BLaER1 treated with 17β-estradiol and CSF1 and Interleukin-3, amounts not matched to agents 10 nM and 100 nM (cell line): ENCODE data around the gene ALDOC.

ENCODE experiments used
- H3K27ac ChIP-seq, 11 experiments: shearing (Covaris generic); formaldehyde crosslinking; 2 replicates each; pipeline ENCODE4 v1.8.1; 2022
- H3K27me3 ChIP-seq, 11 experiments: shearing (Covaris generic); formaldehyde crosslinking; 2 replicates each; pipeline ENCODE4 v1.8.1; 2022
- H3K36me3 ChIP-seq, 11 experiments: shearing (Covaris generic); formaldehyde crosslinking; 2 replicates each; pipeline ENCODE4 v1.8.1; 2022
- H3K4me1 ChIP-seq, 10 experiments: shearing (Covaris generic); formaldehyde crosslinking; 2 replicates each; pipeline ENCODE4 v1.8.1; 2022
- H3K4me2 ChIP-seq, 11 experiments: shearing (Covaris generic); formaldehyde crosslinking; 2 replicates each; pipeline ENCODE4 v1.8.1; 2022
- H3K4me3 ChIP-seq, 10 experiments: shearing (Covaris generic); formaldehyde crosslinking; 2 replicates each; pipeline ENCODE4 v1.8.1; 2022
- H3K9ac ChIP-seq, 11 experiments: shearing (Covaris generic); formaldehyde crosslinking; 2 replicates each; pipeline ENCODE4 v1.8.1; 2022
- H3K9me3 ChIP-seq, 11 experiments: shearing (Covaris generic); formaldehyde crosslinking; replicated peaks in 1 of 11; 2 replicates each; pipeline ENCODE4 v1.8.1; 2022
- H4K20me1 ChIP-seq, 11 experiments: shearing (Covaris generic); formaldehyde crosslinking; 2 replicates each; pipeline ENCODE4 v1.8.1; 2022
- Cebpa-rat ChIP-seq, 11 experiments: shearing (Covaris generic); IDR thresholded peaks; 2 replicates each; pipeline ENCODE4 v1.8.1; 2022

The ALDOC gene

DNA sequence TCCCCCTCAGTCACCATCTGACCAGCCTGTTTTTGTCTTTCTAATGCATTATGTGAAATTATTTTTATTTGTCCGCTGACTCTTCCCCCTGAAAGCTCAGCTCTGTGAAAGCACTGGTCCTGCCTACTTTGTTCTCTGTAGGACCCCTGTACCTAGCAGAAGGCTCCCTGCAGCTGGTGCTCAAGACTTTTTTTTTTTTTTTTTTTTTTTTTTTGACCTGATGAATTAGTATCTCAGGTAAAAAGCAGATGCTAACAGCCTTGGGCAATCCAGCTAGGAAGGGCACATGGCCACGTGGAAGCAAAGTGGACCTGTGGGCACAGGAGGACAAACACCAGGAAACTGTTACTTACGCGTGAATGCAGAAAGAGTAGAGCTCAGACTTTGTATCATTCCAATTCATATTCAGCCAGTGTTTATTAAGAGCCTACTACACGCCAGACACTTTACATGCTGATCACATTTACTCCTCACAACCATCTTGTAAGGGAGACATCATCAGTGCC is 23.6 kb downstream of the ALDOC start:
- peaks cover 12 to 41% (median 29%) of the 10 kb centered on the region in 11 experiments; a peak in 19 of 22 replicates for H4K20me1 ChIP-seq
- peaks cover 37 to 46% (median 43%) of the 10 kb centered on the region in 10 experiments for H3K4me1 ChIP-seq
- H3K27me3 ChIP-seq: no peaks in the 10 kb centered on the region
- H3K4me3 ChIP-seq: peak overlapping the region in 4 of 10 experiments; percentile 72 to 93 (median 78); a peak in 5 of 20 replicates
- peak overlapping the region; percentile 53 to 98 (median 83); a peak in 18 of 22 replicates for H3K4me2 ChIP-seq
- no peak overlapping the region; a peak in 1 of 22 replicates for H3K9ac ChIP-seq
- no peak overlapping the region for H3K27ac ChIP-seq
- TF ChIP-seq Cebpa-rat (IDR thresholded peaks at IDR 0.05): no peak
- H3K9me3 ChIP-seq: no peaks in the 10 kb centered on the region
- peaks cover 45 to 52% (median 50%) of the 10 kb centered on the region in 11 experiments for H3K36me3 ChIP-seq

DNA sequence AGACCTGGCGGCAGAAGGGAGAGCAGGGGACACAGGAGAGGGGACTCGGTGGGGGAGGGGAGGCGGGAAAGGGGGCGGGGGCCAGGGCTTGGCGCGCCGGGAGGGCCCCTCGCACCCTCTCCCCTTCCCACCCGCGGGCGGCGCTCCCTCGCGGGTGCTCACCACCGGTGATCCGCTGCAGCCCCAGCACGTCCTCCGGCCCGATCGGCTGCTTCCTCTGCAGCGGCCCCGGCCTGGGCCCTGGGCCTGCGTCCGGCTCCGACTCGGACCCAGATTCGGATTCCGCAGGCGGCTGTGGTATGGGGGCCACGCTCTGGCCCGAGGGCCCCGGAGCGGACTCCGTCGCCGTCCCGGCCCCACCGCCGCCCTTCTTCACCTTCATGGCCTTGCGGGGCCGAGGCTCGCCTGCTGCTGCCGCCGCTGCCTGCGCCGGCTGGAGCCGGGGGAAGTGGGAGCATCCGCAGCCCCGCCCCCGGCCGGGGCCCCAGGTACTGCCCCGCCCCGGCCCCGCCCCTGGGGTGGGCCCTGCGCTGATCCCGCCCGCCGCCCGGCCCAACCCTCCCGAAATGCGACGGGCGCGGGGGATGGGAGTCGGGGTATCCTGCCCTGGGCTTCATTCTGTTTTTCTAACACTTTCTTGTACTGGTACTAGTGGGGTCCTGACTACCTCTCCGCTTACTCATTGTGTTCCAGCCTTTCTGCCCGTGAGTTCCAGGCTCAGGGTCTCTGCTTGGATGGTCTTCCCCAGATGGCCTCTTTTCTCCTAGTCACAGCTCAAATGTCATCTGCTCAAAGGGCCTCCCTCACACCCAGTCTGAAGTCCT is 24.3 kb downstream of the ALDOC start, which contains the start of gene UNC119:
Gene UNC119, minus strand, starts transcription at position 449 of the 824 bp plus-strand sequence. Its CDS starts 67 bp downstream, at position 382.
- peak within 1 kb of the TSS; percentile 82 to 99 (median 96) for H3K4me2 ChIP-seq
- no peak for TF ChIP-seq Cebpa-rat (IDR thresholded peaks at IDR 0.05)
- H3K4me3 ChIP-seq: peak within 1 kb of the TSS; percentile 72 to 93 (median 79)
- H3K36me3 ChIP-seq: peaks cover 40 to 46% (median 44%) of the 10 kb centered on the region in 11 experiments
- peak within 1 kb of the TSS in 10 of 11 experiments; percentile 60 to 80 (median 69); a peak in 18 of 22 replicates for H3K27ac ChIP-seq
- peaks cover 44 to 52% (median 50%) of the 10 kb centered on the region in 10 experiments for H3K4me1 ChIP-seq
- peak within 1 kb of the TSS; percentile 79 to 87 (median 84) for H3K9ac ChIP-seq
- H3K9me3 ChIP-seq: no peaks in the 10 kb centered on the region
- peaks cover 12 to 41% (median 29%) of the 10 kb centered on the region in 11 experiments; a peak in 19 of 22 replicates for H4K20me1 ChIP-seq
- H3K27me3 ChIP-seq: no peaks in the 10 kb centered on the region

DNA sequence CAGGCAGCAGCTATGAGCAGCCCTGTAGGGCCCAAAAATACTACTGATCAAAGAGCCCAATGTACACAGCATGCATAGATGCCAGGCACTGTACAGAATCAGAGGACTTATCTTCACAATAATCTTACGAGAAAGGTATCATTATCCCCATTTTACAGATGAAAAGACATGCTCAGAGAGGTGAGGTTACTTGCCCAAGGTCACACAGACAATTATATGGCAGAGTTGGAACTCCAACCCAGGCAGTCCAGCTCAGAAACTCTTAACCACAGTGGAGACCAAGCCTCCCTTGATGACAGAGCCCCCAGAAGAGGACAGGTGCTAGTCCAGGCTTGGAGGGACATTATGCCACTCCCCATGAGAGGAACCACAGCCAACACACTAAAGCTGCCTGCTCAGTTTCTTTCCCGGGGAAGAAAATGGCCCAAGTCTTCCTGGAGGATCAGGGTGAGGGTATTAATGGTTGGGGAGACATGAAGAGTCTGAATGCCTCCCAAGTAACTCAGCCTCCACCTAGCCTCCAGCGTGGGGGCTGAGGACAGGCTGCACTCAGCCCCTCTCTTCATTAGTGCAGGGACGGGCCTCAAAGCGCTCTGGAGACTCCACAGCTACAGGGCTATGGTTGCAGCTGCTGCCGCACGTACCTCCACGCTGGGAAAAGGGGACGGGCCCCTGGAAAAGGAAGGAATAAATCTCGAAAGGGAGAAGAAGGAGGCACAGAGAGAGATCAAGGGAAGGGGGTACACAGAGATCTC is 25.1 kb downstream of the ALDOC start:
- Histone ChIP-seq H4K20me1 (peaks cover 12 to 44% (median 29%) of the 10 kb centered on the region in 11 experiments; a peak in 19 of 22 replicates), H3K27ac (peak overlapping the region in 5 of 11 experiments; percentile 3 to 78 (median 32); a peak in 7 of 22 replicates), H3K9me3 (no peaks in the 10 kb centered on the region), H3K9ac (peak overlapping the region; percentile 79 to 87 (median 84)), H3K4me2 (peak overlapping the region; percentile 82 to 99 (median 96)), H3K4me3 (peak overlapping the region; percentile 72 to 93 (median 79)), H3K36me3 (peaks cover 40 to 46% (median 44%) of the 10 kb centered on the region in 11 experiments), H3K27me3 (no peaks in the 10 kb centered on the region), H3K4me1 (peaks cover 51 to 58% (median 56%) of the 10 kb centered on the region in 10 experiments)
- TF ChIP-seq Cebpa-rat (IDR thresholded peaks at IDR 0.05): no peak

DNA sequence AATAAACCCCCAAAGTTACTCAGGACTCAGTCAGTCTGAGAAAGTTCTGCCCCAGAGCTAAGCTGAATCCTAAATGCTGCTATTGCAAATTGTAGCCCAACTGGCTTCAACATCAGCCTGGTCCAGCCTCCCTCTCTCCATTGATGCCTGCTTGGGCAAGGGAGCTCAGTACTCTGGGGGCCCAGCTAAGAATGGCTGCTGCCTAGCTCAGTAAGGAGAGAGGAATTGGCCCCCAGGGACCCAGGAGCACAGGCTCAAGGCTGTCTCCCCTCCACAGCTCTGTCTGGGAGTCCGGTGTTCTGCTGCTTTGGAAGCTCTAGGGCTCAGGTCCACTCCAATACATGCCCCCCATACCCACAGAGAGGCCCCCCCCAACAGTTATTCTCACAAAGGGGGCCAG is 25.8 kb downstream of the ALDOC start:
- peak overlapping the region; percentile 82 to 99 (median 96) for H3K4me2 ChIP-seq
- H3K36me3 ChIP-seq: peaks cover 35 to 46% (median 40%) of the 10 kb centered on the region in 11 experiments
- H3K4me1 ChIP-seq: peaks cover 51 to 59% (median 56%) of the 10 kb centered on the region in 10 experiments
- peak overlapping the region in 8 of 10 experiments; percentile 72 to 93 (median 79); a peak in 13 of 20 replicates for H3K4me3 ChIP-seq
- peak overlapping the region in 8 of 11 experiments; percentile 14 to 87 (median 83); a peak in 11 of 22 replicates for H3K9ac ChIP-seq
- no peak for TF ChIP-seq Cebpa-rat (IDR thresholded peaks at IDR 0.05)
- no peaks in the 10 kb centered on the region for H3K27me3 ChIP-seq
- no peak overlapping the region for H3K27ac ChIP-seq
- H3K9me3 ChIP-seq: no peaks in the 10 kb centered on the region
- H4K20me1 ChIP-seq: peaks cover 12 to 44% (median 29%) of the 10 kb centered on the region in 11 experiments; a peak in 19 of 22 replicates

DNA sequence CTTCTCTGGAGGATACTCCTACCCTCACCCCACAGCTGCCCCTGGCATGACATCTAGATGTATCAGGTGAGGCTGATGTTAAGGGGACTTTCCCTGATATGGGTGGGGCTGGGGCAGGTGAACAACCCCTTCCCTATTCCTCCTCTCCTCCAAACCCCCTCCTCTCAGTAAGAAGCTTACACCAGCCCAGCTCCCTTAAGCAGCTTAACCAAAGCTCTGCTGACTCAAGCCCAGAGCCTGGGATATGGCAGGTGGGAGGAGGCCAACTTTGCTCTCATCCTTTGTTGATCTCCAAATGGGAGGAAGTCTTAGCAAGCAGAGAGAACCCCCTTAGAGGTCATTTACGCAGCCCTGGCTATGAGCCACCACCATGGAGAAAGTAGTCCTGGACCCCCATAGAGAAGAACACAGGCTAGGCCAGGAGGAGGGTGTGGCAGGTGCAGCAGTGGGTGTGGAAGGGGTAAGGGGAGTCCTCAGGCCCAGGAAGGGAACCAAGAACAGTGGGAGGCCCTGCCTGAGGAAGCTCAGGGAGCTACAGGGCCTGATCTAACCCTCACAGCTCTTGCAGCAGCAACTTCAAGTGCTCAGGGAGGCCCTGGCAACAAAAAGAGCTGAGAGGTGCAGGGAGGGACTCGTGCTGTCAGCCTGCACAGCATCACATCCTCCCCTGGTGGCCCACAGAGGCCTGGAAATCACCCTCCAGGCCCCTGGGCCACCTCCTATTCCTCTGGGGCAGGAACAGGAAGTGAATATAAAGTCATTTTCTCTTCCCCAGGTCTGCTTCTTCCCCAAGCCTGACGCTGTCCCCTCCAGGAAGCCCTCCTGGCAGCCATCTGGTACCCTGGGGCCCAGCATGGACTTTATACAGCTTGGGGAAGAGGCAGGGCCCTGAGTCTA is 27.2 kb downstream of the ALDOC start:
- H4K20me1 ChIP-seq: peaks cover 12 to 44% (median 29%) of the 10 kb centered on the region in 11 experiments; a peak in 19 of 22 replicates
- H3K27me3 ChIP-seq: no peaks in the 10 kb centered on the region
- H3K27ac ChIP-seq: peak overlapping the region; percentile 2 to 83 (median 71); a peak in 19 of 22 replicates
- H3K9me3 ChIP-seq: no peaks in the 10 kb centered on the region
- peaks cover 21 to 39% (median 29%) of the 10 kb centered on the region in 11 experiments for H3K36me3 ChIP-seq
- H3K4me1 ChIP-seq: peaks cover 51 to 64% (median 60%) of the 10 kb centered on the region in 10 experiments
- peak overlapping the region in 4 of 10 experiments; percentile 3 to 72 (median 13); a peak in 5 of 20 replicates for H3K4me3 ChIP-seq
- H3K4me2 ChIP-seq: peak overlapping the region; percentile 82 to 99 (median 96)
- no peak for TF ChIP-seq Cebpa-rat (IDR thresholded peaks at IDR 0.05)
- peak overlapping the region; percentile 21 to 87 (median 50); a peak in 17 of 22 replicates for H3K9ac ChIP-seq

DNA sequence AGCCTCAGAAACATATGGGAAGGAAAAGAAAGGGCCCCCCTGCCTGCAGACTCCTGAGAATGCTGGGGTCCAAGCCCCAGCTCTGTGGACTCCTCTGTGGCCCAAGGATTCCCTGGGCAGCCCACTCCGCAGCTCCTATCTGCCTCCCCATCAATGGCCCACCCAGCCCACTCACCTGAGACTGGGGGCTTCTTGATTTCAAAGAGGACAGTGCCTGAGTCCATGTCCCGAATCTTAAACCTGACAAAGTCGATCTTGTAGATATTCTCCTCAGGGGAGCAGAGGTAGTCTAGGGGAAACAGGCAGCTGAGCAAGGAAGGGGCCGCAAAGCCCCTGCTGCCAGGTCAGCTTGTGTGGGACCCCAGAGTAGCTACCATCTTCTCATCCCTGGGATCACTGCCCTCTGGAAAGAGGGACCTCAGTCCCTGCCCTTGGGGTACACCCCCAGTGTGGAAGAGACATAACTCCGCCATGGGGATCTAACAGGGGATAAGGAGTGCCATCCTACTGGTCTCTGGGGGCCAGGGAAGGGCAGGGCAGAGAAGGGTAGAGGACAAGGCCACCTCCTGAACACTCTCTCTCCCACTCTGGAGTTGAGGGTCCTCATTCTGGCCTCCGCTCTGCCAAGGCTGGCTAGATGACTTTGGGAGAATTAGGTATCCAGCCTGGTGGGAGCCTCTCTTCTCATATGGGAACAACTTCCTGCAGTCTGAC is 28.1 kb downstream of the ALDOC start:
- H3K4me1 ChIP-seq: peaks cover 59 to 73% (median 69%) of the 10 kb centered on the region in 10 experiments
- H3K4me3 ChIP-seq: peak overlapping the region in 2 of 10 experiments; percentile 17 to 18; a peak in 1 of 20 replicates
- H3K9me3 ChIP-seq: no peaks in the 10 kb centered on the region
- peak overlapping the region in 6 of 11 experiments; percentile 40 to 87 (median 64); a peak in 7 of 22 replicates for H3K9ac ChIP-seq
- no peaks in the 10 kb centered on the region for H3K27me3 ChIP-seq
- H3K36me3 ChIP-seq: peaks cover 12 to 30% (median 20%) of the 10 kb centered on the region in 11 experiments
- peak overlapping the region; percentile 82 to 99 (median 96) for H3K4me2 ChIP-seq
- no peak for TF ChIP-seq Cebpa-rat (IDR thresholded peaks at IDR 0.05)
- peak overlapping the region; percentile 64 to 83 (median 74); a peak in 20 of 22 replicates for H3K27ac ChIP-seq
- peaks cover 12 to 42% (median 29%) of the 10 kb centered on the region in 11 experiments; a peak in 19 of 22 replicates for H4K20me1 ChIP-seq
